Measurements from ENCODE around the gene DHRS12.
"Not testable (repeated sequence)": the region's sequence is repeated elsewhere in the genome, so short reads cannot be mapped to it uniquely, and the experiment has no call there.

The DHRS12 gene

DNA sequence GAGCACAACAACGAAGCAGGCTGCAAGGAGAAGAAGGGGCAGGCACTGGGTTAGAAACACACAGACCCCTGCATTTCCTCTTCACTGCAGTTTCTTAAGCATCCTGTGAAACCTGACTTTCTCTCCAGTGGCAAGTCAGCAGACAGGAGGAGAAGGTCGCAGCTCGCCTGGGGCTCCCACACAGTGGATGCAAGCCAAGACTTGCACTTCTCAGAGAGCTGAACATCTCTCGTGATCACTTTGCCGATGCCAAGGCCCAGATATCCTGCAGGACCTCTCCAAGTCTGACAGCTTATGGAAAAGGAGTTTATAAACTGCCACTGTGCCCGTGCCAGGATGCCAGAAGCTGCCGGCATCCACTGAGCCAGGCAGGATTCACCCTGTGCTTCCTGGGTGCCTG is 22.6 kb upstream of the DHRS12 start:
- no peak for FAIRE-seq

DNA sequence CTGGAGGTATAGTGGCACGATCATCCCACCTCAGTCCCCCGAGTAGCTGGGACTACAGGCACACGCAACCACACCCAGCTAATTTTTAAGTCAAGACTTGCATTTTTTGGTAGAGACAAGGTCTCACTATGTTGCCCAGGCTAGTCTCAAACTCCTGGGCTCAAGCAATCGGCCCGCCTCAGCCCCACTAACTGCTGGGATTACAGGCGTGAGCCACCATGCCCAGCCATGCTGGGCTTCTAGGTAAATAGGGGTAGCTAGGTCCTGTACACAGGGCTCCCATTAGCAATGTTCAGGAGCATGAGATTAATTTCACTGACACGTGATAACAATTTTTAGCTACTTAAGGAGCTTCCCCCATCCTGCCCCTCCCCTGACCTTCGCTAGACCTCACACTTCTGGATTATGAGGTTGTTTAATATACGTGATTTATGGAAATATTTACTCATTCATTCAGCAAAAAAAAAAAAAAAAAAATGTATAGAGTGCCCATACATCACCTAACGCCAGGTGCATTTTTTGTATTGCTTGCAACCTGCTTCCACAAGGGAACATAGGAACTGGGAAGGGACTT is 21.8 kb upstream of the DHRS12 start:
- no peak for FAIRE-seq

DNA sequence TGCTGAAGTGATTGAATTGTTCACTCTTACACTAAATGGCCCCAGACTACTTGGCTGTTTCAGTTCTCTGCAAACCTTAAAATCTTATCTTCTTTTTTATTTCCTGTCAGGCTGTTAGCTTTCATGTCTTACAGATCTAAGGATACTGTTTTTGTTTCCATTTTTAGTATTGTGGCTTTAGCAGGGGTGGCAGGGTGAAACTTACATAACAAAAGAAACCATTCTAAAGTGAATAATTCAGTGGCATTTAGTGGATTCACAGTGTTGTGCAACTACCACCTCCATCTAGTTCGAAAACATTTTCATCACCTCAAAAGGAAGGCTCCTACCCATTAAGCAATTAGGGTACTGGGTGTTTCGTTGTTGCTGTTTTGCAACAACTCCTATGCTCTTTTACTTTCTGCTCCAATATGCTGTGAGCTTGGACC is 21.2 kb upstream of the DHRS12 start:
- no peak for FAIRE-seq

DNA sequence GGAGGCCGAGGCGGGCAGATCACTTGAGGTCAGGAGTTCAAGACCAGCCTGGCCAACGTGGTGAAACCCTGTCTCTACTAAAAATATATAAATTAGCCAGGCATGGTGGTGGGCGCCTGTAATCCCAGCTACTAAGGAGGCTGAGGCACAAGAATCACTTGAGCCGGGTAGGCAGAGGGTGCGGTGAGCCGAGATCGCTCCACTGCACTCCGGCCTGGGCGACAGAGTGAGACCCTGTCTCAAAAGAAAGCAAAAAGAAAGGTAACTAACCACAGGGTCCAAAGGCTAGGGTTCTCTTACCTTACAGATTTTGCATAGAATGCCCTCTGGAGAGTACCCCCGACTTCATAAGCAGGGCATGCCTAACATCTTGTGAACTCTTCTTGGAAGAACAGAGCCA is 20.7 kb upstream of the DHRS12 start:
- FAIRE-seq: not testable (repeated sequence)

DNA sequence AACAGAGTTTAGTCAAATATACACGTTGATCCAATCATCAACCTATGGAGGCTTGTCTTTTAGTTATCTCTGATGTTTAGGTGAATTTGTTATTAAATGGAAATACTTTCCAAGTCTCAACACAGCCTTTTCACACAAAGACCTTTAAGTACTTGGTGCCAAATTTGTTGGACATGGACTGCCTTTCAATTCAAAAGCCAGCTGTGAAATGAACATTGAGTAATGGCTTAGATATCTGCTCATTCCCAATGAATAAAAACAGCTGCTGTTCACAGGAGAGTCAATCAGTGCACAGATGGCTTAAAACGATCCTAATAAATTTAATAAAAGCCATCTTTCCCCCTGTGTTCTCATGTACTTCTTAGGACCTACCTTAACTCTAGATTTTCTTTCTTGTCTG is 19.9 kb upstream of the DHRS12 start:
- no peak for FAIRE-seq

DNA sequence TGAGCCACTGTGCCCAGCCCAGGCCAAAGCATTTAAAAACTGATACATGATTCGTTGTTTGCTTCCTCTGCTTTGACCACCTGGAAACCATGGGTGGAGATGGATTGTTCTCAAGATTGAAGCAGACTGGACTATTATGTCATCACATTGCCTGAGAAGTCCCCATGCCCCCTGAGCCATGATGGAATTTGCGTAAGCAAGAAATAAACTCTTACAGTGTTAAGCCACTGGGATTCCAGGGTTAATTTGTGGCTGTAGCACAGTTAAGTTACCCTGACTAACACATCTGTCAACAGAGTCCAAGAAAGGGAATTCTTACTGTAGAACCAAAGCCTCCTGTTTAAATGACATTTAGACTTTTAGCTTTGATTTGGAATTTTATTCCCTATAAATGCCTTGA is 19.4 kb upstream of the DHRS12 start:
- no peak for FAIRE-seq

DNA sequence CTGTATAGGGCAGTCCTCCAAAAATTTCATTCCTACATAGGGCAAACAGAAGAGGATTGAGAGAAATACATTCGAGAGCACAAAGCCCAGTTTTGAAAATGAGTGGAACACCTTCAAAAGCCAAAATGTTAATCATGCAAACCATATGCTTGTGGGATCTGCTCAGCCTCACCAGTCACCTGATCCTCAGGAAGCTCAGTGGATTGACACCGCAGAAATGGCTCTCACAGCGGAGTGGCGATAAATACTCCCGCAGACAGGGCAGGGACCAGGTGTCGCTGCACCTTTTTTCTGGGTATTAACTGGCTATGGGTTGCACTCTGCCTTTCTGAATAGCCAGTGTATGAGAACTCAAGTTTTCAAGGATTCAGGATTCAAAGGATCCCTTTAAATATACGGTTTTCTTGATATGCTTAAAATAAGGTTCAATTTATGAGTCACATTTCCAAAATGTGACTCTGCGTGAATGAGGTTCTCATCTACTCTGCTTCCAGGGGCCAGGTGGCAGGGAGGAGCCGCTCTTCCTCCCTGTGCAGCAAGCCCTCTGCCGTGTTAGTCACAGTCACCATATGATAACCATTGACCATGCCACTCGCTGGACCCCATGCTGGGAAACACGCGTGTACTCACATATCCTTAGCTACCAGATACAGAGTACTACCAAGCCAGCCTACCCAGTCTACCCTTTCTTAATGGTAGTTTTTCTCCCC is 18.3 kb upstream of the DHRS12 start:
- no peak for FAIRE-seq

DNA sequence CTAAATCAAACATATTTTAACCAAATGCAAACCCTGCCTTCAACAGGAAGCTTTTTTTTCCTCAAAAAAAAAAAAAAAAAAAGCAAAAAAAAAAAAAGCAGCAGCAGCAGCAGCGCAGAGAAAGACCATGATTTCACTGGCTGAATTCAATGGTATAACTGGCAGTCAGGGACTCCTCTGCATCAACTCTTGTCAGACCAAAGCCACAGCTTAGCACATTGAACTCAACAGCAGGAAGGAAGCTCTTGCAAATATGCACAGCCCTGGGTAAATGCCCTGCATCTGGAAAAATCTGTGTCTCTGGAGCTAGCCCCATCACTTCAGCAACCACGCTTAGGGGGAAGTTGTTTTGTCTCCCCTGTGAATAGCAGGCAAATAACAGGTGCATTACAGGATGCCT is 17.6 kb upstream of the DHRS12 start:
- FAIRE-seq: no peak

DNA sequence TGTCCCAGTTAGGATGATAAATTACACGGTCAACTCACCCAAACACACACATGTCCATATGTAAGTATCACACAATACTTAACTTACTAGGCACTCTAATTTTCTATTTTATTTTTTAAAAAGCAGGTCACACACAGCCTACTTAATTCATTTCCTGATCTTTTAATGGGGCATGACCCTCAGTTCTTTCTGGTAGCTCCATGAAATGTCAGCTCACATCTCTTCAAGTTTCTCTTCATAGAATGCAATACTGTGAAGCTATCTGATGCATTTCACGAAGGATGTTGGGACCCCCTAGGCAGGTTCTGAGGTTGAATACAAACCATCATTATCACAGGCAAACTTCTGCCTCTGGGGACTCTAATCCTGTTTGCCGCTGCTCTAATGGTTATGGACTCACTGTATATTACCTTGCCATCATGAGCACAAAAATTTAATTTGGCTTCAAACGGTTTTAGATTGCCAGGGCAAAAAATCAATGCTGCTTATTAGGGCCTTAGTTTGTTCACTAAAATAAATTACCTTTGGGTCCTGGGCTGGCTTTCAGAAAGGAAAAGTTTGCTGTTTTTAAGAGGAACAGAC is 16.1 kb upstream of the DHRS12 start:
- no peak for FAIRE-seq

DNA sequence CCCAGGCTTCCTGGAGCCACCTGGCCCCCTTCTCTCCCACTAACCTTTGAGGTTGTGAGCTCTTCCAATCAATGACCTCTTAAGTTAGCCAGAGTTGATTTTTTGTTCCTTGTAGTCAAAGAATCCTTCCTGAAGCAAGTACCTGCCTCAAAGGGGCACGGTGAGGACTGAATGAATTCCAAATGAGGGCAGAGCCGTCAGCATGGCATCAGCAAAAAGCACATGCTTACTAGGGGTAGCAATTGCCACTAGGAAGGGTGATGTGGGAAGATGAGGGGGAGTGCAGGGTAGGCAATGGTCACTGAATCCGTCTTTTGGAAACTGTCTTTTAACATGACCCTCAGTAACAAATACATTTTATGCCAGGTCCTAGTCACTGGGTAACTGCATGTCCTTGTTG is 15.6 kb upstream of the DHRS12 start:
- FAIRE-seq: no peak

DNA sequence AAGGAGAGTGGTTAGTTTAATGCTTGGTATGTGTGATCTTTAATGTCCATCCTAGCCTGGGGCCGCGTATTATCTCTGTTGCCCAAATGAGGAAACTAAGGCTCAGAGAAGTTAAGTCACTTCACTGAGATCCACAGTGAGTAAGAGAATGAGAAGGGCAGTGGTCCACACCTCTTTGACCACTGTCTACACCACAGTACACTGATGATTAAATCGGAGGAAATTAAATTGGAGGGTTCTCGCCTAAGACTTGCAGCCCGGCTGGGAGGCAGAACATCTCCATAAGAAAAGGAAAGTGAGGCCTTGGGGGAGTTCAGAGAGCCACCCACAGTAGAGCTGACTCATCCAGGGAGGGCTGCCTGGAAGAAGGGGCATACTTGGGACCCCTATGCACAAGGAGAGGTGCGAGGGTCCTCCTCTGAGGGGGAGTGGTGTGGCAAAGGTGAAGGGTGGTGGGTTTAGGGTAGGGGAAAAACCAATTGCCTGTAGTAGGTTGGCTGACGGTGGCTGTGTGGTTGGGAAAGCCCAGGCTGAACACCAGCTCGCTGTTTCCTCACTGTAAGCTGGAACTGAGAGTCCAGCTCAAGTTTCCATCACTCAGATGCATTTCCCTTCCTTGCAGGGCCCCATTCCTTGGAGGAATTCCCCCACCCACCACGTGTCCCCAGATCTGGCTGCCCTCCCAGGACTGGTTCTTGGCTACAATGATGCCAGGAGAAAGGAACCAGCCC is 15.0 kb upstream of the DHRS12 start:
- no peak for FAIRE-seq

DNA sequence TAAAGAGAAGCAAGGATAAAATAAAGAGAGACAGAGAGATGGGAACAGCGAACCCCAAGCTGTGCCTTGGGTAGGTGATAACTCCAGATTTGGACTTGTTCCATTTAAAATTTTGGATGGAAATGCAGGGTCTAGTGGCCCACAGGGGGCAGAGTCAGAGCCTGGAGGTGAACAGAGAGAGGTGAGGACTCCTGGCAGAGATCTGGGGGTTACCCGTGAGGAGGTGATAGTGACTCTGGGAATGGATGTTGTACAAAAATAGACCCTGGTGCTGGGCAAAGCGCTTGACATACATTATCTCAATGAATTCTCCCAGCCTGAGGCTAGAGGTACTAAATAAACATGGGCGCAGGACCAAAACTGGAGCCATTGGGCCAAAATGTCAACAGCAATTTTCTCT is 14.3 kb upstream of the DHRS12 start:
- no peak for FAIRE-seq

DNA sequence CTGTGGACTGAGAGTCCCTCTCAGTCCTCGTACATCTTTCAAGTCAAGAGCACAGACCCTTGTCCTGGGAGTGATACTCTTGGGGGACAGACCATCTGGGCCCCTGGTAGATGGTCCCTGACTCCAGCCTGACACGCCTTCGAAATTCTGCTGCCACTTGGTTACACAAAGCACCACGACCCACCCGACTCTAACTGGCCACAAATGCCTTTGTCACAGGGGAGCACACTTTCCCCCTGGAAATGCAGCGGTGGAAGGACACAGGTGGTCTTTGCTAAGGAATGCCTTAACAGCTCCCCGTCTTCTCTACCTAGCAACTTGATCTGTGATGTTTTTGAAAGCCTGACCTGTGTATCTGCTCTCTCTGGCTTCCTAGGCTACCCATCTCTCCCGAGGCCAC is 13.8 kb upstream of the DHRS12 start:
- FAIRE-seq: no peak

DNA sequence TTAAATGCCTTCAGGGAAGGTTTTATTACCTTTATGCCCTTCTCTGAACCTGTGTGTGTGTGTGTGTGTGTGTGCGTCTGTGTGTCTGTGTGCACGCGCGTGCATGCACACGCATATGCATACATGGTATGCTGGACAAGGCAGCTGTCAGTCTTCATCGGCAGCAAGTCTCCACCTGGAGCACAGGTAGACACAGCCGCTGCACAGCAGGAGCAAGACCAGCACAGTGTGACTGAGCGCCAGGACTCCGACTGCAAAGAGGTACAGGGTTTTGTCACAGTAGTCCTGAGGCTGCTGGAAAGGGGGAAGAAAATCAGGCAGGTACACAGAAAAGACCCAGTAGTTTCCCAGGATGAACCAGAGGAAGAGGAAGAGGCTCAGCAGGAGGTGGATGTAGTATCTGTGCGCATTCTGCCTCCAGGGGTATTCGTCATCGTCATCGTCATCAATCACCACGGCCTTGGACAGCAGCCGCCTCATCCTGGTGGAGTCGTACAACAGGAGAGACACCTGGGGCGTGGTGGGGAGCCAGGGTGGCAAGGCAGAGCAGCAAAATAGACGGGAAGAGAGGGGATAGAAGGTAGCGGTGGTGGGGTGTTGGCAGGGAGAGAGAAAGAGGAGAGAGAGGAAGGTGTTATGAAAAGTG is 12.8 kb upstream of the DHRS12 start:
- FAIRE-seq: no peak

DNA sequence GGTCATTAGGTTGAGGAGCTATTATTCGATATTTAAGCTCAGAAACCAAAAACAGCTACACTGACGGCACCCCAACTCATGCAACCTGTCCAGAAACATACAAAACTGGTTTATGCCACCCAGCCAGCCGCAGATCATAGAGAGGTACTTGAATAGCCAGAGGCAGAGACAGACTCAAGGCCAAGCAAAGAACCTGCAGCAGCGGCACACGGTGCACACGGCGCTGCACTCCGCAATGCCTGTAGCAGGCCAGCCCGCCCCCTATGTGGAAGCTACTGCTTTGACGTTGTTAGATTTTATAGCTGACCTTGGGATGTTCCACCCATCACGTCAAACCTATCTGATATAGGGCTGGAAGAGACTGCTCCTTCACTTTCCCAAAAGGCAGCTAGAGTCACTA is 11.9 kb upstream of the DHRS12 start:
- FAIRE-seq: no peak

DNA sequence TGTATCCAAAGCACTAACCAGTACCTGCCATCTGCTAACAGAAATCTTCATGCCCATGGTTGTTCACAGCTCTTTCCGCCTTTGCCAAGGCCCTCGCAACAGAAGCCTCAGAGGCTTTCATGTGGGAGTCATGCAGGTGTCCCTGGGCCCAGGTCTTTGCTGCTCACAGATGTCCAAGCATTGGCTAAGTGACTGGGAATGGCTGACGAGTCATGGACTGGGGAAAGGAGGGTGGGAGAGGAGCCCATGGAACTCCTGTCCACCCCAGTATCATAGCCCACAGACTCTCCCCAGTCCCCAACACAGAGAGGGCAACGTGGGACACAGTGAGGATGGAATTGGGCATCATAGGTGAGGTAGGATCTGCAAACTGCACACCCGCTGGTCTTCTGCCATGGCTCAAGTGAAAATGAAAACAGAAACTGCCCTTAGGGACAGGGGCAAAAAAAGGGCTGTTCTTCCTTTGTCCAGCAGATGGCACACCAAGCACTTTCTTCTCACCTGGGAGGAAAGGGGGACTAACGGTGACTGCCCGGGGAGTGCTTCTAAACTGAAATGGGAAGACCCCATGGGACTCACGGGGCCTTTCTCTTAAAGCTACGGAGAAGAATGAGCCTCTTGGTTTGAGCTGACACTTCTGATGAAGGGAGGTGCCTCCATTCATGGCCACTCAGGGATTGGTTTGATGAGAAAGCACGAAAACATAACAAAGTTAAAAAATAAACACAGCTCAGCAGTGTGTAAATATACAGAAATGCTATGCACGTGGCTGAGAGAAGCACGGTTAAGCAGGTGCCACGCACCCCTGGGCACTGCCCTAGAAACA is 11.1 kb upstream of the DHRS12 start:
- FAIRE-seq: no peak

DNA sequence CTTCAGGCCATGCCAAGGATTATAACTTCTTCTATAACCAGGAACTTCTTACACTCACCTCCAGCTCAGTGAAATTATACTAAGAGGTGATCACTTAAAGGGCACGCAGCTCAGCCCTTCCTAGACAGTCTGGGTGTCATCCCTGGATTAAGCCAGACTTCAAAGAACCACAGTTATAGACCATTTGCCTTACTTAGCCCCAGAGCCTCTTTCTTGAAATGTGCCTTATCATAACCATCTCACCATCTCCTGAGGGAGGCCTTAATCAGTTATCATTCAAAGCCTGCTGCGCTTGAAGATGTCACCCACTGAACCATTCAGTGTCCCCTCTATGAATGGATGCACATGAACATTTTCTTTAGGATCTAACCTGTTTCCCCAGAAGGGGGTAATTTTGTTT is 10.1 kb upstream of the DHRS12 start:
- no peak for FAIRE-seq

DNA sequence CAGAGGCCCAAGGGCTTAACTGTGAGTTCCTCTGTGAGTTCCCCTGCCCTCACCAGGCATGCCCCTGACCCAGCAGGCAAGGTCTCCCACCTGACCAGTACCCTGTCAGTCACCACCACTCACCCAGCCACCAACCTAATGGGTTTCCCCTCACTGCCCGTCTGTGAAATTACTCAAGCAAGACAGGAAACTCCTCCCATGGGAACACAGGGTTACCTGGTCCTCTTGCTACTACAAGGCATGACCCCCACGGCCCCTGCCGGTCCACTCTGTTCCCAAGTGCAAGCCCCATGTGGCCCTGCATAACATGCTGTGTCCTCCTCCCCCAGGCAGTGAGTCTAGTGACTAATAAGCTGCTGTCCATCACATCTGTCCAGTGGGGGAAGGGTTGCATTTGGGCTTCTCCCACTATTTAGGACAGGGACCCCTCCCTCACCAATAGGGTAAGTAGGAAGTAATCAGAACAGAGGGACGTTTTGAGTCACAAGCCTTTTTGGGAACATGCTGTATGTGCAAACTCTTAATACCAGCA is 8.0 kb upstream of the DHRS12 start:
- FAIRE-seq: no peak

DNA sequence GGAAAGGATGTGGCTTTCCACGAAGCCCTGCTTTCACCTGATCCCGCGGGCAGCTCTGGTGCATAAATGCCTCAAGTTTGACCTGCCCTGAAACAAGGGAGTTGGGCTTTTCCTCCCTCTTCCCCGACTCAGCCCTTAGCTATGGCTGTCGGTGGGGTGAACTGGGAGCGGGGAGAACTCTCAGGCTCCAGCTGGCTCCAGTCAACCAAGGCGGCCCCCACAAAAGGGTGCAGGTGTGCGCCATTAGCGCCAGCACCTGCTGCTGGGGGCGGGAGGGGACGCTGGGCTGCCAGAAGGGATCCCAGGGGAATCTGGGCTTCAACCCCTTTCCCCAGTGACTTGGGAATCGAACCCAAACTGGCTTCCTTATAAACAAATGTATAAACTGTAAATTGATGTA is 7.1 kb upstream of the DHRS12 start:
- no peak for FAIRE-seq

DNA sequence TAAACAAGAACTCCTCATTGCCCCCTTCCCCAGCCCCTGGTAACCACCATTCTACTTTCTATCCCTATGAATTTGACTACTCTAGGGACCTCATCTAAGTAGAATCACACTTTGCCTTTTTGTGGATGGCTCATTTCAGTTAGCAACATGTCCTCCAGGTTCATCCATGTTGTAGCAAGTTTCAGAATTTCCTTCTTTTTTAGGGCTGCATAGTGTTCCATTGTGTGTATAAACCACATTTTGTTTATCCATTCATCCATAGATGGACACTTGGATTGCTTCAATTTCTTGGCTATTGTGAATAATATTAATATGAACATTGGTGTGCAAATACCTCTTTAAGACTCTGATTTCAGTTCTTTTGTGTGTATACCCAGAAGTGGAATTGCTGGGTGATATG is 4.8 kb upstream of the DHRS12 start:
- FAIRE-seq: no peak

DNA sequence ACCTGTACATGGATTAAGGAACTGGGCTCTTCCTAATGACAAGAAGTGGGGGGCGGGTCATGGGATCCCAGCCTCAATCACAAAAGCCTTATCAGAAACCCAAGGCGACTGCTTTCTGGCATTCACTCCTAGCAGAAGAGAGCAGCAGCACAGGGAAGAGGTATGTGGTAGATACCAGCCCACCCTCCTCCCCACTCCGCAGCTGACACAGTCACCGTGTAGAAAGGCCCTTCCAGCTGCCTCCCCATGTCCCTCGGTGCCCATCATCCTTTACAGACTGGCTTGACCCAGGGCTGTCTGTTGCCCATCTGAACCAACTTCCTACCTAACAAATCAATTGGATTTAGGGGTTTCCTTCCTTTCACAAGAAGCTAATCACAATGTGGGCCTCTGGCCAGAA is 3.1 kb upstream of the DHRS12 start:
- no peak for FAIRE-seq

DNA sequence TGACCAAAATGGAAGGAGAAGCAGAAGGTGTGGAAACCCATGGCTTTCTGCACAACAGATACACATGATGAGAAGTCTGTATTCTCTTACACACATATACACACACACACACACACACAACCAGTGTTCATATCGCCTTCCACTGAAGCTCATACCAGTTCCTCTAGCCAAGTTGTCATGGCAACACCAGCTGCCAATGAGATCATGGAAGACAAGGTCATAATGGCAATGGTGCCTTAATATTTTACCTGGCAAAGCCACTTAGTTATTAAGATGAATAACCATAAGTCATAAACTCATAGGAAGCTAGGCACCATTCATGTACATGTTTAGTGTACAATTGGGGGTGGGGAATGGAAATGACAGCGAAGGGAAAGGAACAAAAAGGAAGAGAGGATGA is 2.6 kb upstream of the DHRS12 start:
- FAIRE-seq: no peak
